ENCODE measurements around the gene PTER.

PTER gene

GRCh38 chr10:16519250-16519907 is 82.6 kb downstream of the PTER start:
- no peak for TF ChIP-seq CTCF (IDR thresholded peaks at IDR 0.05; ENCODE audit: borderline replicate concordance, insufficient read depth, low read depth, low read length)
- no peak overlapping the region for H3K4me3 ChIP-seq (ENCODE audit: low read depth, low read length)

GRCh38 chr10:16519908-16520861 is 83.4 kb downstream of the PTER start:
- H3K4me3 ChIP-seq (ENCODE audit: low read depth, low read length) = peak overlapping the region; percentile 50
- TF ChIP-seq CTCF (IDR thresholded peaks at IDR 0.05; ENCODE audit: borderline replicate concordance, insufficient read depth, low read depth, low read length) = no peak

GRCh38 chr10:16520900-16521299 is 84.1 kb downstream of the PTER start:
- TF ChIP-seq CTCF (IDR thresholded peaks at IDR 0.05; ENCODE audit: borderline replicate concordance, insufficient read depth, low read depth, low read length) = peak; percentile 53
- H3K4me3 ChIP-seq (ENCODE audit: low read depth, low read length) = peak overlapping the region; percentile 50

GRCh38 chr10:16521311-16522016 is 84.7 kb downstream of the PTER start, which contains the start of gene C1QL3:
TSS of gene C1QL3 (minus strand) at chr10:16521879. CDS start at chr10:16521065, 814 bp downstream.
- peak within 1 kb of the TSS; percentile 50 for H3K4me3 ChIP-seq (ENCODE audit: low read depth, low read length)
- TF ChIP-seq CTCF (IDR thresholded peaks at IDR 0.05; ENCODE audit: borderline replicate concordance, insufficient read depth, low read depth, low read length) = no peak

- H3K4me3 ChIP-seq (ENCODE audit: low read depth, low read length) = no peak overlapping the region
- no peak for TF ChIP-seq CTCF (IDR thresholded peaks at IDR 0.05; ENCODE audit: borderline replicate concordance, insufficient read depth, low read depth, low read length)
Measured at GRCh38 chr10:16527452-16527851, 90.6 kb downstream of the PTER start.

GRCh38 chr10:16529853-16530252 is 93.0 kb downstream of the PTER start:
- no peak overlapping the region for H3K4me3 ChIP-seq (ENCODE audit: low read depth, low read length)
- TF ChIP-seq CTCF (IDR thresholded peaks at IDR 0.05; ENCODE audit: borderline replicate concordance, insufficient read depth, low read depth, low read length) = no peak

All from GM12875 (cell line).